A549 (cell line): ENCODE measurements around the gene OXT. TPM values are rescaled to one million over a fixed set of nuclear protein-coding genes. Genes with fewer than 3 reads are reported as not detected.
A peak's percentile ranks its signal among the peaks of the same experiment; 100 is the strongest.

Experiments
- ATAC-seq, 2 experiments: fragments of 200-7000 bp in 1 of 2; fragments of >200 bp in 1 of 2; cut with Nextera tagmentation in 1 of 2; cut with Tn5 transposase in 1 of 2; 3 replicates each; pipeline versions ENCODE4 v1.8.0 to v1.9.1; 2018 to 2020; ENCODE audit warnings: mild to moderate bottlenecking in 1 of 2, moderate library complexity in 1 of 2
- CTCF ChIA-PET: fragments of 300-600 bp; sonication (Branson Sonifier 250); formaldehyde crosslinking; extraction: SDS; loops from one replicate; lab custom pipeline; 2021; ENCODE audit warnings: antibody characterized with exemption, inconsistent platforms; lab: Yijun Ruan, JAX
- POLR2A ChIA-PET: fragments of 350-600 bp; formaldehyde crosslinking; extraction: SDS; loops from one replicate; lab custom pipeline; 2021; ENCODE audit warnings: antibody characterized with exemption, inconsistent platforms; lab: Yijun Ruan, JAX
- DNase-seq, 2 experiments: peaks; one replicate each; pipeline versions ENCODE4 v3.0.0 to v3.0.0-alpha.2; 2011 to 2016; ENCODE audit warnings: low read depth in 1 of 2, low spot score in 1 of 2
- FAIRE-seq: peaks from 2 replicates; lab custom pipeline; 2011; peaks lifted over from hg19 to GRCh38; lab: Jason Lieb, UNC
- H3K27ac ChIP-seq, 2 experiments: fragments of >200 bp; sonication (Bioruptor Twin); formaldehyde crosslinking; 3 replicates each; pipeline ENCODE4 v1.5.1; 2016 to 2017
- H3K4me1 ChIP-seq: fragments of >200 bp; sonication (Bioruptor Twin); formaldehyde crosslinking; 3 replicates; pipeline ENCODE4 v1.6.1; 2016
- H3K4me2 ChIP-seq: fragments of >200 bp; sonication (Bioruptor Twin); formaldehyde crosslinking; 3 replicates; pipeline ENCODE4 v1.6.1; 2016
- H3K4me3 ChIP-seq: fragments of >200 bp; sonication (Bioruptor Twin); formaldehyde crosslinking; 3 replicates; pipeline ENCODE4 v1.5.1; 2016
- H3K9me3 ChIP-seq: fragments of >200 bp; sonication (Bioruptor Twin); formaldehyde crosslinking; 3 replicates; pipeline ENCODE4 v1.6.1; 2016
- CBX2 ChIP-seq: fragments of 200-600 bp; sonication (generic); IDR thresholded peaks from 2 replicates; pipeline ENCODE4 v1.6.1; 2016; ENCODE audit warnings: low read depth, mild to moderate bottlenecking, borderline replicate concordance
- CEBPB ChIP-seq, 2 experiments: fragments of >200 bp in 1 of 2; sonication (Bioruptor Twin) in 1 of 2; formaldehyde crosslinking in 1 of 2; IDR thresholded peaks; 2 replicates each; pipeline ENCODE4 v1.6.1; 2012 to 2016
- EHMT2 ChIP-seq: fragments of 200-600 bp; sonication (generic); IDR thresholded peaks from 2 replicates; pipeline ENCODE4 v1.6.1; 2016; ENCODE audit warnings: antibody characterized with exemption, low read depth, mild to moderate bottlenecking, moderate library complexity
- FOSB ChIP-seq: fragments of 250-450 bp; sonication (Bioruptor Pico); IDR thresholded peaks from 2 replicates; pipeline ENCODE4 v1.5.0; 2020; ENCODE audit warnings: mild to moderate bottlenecking, moderate library complexity
- FOSL2 ChIP-seq, 2 experiments: fragments of 450-650 bp in 1 of 2; fragments of >200 bp in 1 of 2; sonication (Bioruptor Twin) in 1 of 2; formaldehyde crosslinking; IDR thresholded peaks; 2 replicates each; pipeline versions ENCODE4 v1.5.0 to v1.6.1; 2016 to 2020; ENCODE audit warnings: mild to moderate bottlenecking in 1 of 2, moderate library complexity in 1 of 2
- GATA3 ChIP-seq: IDR thresholded peaks from 2 replicates; pipeline ENCODE4 v1.6.1; 2012; ENCODE audit warnings: borderline replicate concordance
- HDAC2 ChIP-seq: fragments of 200-600 bp; sonication (generic); IDR thresholded peaks from 2 replicates; pipeline ENCODE4 v1.6.1; 2016
- HOXB13 ChIP-seq: fragments of 250-450 bp; sonication (Bioruptor Pico); IDR thresholded peaks from 2 replicates; pipeline ENCODE4 v1.5.0; 2020; ENCODE audit warnings: low read depth, mild to moderate bottlenecking, moderate library complexity
- HOXB5 ChIP-seq: fragments of 250-450 bp; sonication (Bioruptor Pico); IDR thresholded peaks from 2 replicates; pipeline ENCODE4 v1.5.0; 2020; ENCODE audit warnings: mild to moderate bottlenecking, moderate library complexity
- JUNB ChIP-seq: fragments of >200 bp; sonication (Bioruptor Twin); formaldehyde crosslinking; IDR thresholded peaks from 2 replicates; pipeline ENCODE4 v1.6.1; 2016
- KDM1A ChIP-seq: fragments of 200-600 bp; sonication (generic); IDR thresholded peaks from 2 replicates; pipeline ENCODE4 v1.6.1; 2016; ENCODE audit warnings: low read depth, mild to moderate bottlenecking
- KDM5A ChIP-seq: fragments of 200-600 bp; sonication (generic); IDR thresholded peaks from 2 replicates; pipeline ENCODE4 v1.6.1; 2016; ENCODE audit warnings: antibody characterized with exemption, mild to moderate bottlenecking
- MAFK ChIP-seq: fragments of 450-650 bp; IDR thresholded peaks from 2 replicates; pipeline ENCODE4 v1.6.1; 2014; ENCODE audit not compliant: partially characterized antibody
- MAZ ChIP-seq: fragments of 150-350 bp; IDR thresholded peaks from 2 replicates; pipeline ENCODE4 v1.6.1; 2014; ENCODE audit warnings: antibody characterized with exemption, low read depth, low read length, borderline replicate concordance
- NFE2L2 ChIP-seq: fragments of 150-350 bp; conservative IDR thresholded peaks from 2 replicates; pipeline ENCODE4 v1.6.1; 2014; ENCODE audit warnings: low read length
- NR3C1 ChIP-seq: fragments of >200 bp; sonication (Bioruptor Twin); formaldehyde crosslinking; IDR thresholded peaks from 3 replicates; pipeline ENCODE4 v1.6.1; 2017
- PHF8 ChIP-seq: fragments of 200-600 bp; sonication (generic); IDR thresholded peaks from 2 replicates; pipeline ENCODE4 v1.6.1; 2016; ENCODE audit warnings: low read depth, mild to moderate bottlenecking, antibody characterized with exemption, moderate library complexity, borderline replicate concordance
- RAD21 ChIP-seq, 2 experiments: fragments of >200 bp in 1 of 2; sonication (Bioruptor Twin) in 1 of 2; formaldehyde crosslinking in 1 of 2; IDR thresholded peaks in 1 of 2; conservative IDR thresholded peaks in 1 of 2; 2 replicates in 1 of 2; 3 replicates in 1 of 2; pipeline ENCODE4 v1.6.1; 2012 to 2018; ENCODE audit warnings: inconsistent platforms in 1 of 2
- RCOR1 ChIP-seq: fragments of 150-350 bp; IDR thresholded peaks from 2 replicates; pipeline ENCODE4 v1.6.1; 2014; ENCODE audit warnings: antibody characterized with exemption, low read length, low read depth
- RFX5 ChIP-seq: fragments of 450-650 bp; IDR thresholded peaks from 2 replicates; pipeline ENCODE4 v1.7.1; 2014; ENCODE audit warnings: antibody characterized with exemption, mild to moderate bottlenecking, moderate library complexity
- SMC3 ChIP-seq: fragments of >200 bp; sonication (Bioruptor Twin); formaldehyde crosslinking; IDR thresholded peaks from 3 replicates; pipeline ENCODE4 v1.6.1; 2018; ENCODE audit warnings: inconsistent platforms
- SREBF2 ChIP-seq: fragments of 450-650 bp; IDR thresholded peaks from 2 replicates; pipeline ENCODE4 v1.6.1; 2014; ENCODE audit warnings: mild to moderate bottlenecking, moderate library complexity
- USF2 ChIP-seq: fragments of 450-650 bp; IDR thresholded peaks from 2 replicates; pipeline ENCODE4 v1.6.1; 2014; ENCODE audit warnings: antibody characterized with exemption
- ZSCAN20 ChIP-seq: fragments of 250-450 bp; sonication (Bioruptor Pico); IDR thresholded peaks from 2 replicates; pipeline ENCODE4 v1.8.0; 2022; ENCODE audit warnings: mild to moderate bottlenecking, moderate library complexity
- WGBS: methylation state at CpG from one replicate; pipeline ENCODE4 v1.1.6; 2017; ENCODE audit errors: missing lambda C conversion rate; 5-methylcytosine and 5-hydroxymethylcytosine counted together
- polyA plus RNA-seq, 4 experiments: library from polyadenylated mRNA; depleted of rRNA in 3 of 4; stranded (reverse); fragments of >200 nt; fragmentation: RNase III in 1 of 4; extraction: RNeasy Plus Mini Kit Qiagen cat#74134 plus additional on column Dnase treatment in 1 of 4; gene quantifications; 2 replicates in 3 of 4; 3 replicates in 1 of 4; pipeline ENCODE4 v1.2.3, GENCODE V29; 2011 to 2017
- TF ChIP-seq, protein P1 (sequence below): IDR thresholded peaks from 2 replicates; pipeline ENCODE4 v1.6.1; 2012; ENCODE audit warnings: low read depth, borderline replicate concordance
- TF ChIP-seq, protein P2 (sequence below): fragments of 250-450 bp; sonication (Bioruptor Pico); IDR thresholded peaks from 2 replicates; pipeline ENCODE4 v1.5.0; 2021; ENCODE audit warnings: mild to moderate bottlenecking, moderate library complexity, borderline replicate concordance
- TF ChIP-seq, protein P3 (sequence below): IDR thresholded peaks from 2 replicates; pipeline ENCODE4 v1.6.1; 2012
- TF ChIP-seq, protein P4 (sequence below): fragments of >200 bp; sonication (Bioruptor Twin); formaldehyde crosslinking; IDR thresholded peaks from 3 replicates; pipeline ENCODE4 v1.5.1; 2016
- TF ChIP-seq, protein P5 (sequence below): fragments of 250-450 bp; sonication (Bioruptor Pico); IDR thresholded peaks from 2 replicates; pipeline ENCODE4 v1.5.0; 2020; ENCODE audit warnings: low read depth, mild to moderate bottlenecking, moderate library complexity

Gene OXT
- polyA plus RNA-seq, 2 of the 4 experiments (the other 2 are of a cell fraction) = not detected

- WGBS = 60% methylated on average over 8 of the region's 8 CpGs
- ChIA-PET POLR2A (no interaction called here), CTCF (interaction anchor here (0.9 to 2.9 kb wide), 7 partner anchors 9 to 68 kb away, joined by 3 to 25 read pairs (median 5); no protein-coding TSS in a partner anchor)
- no peak overlapping the region for H3K4me3 ChIP-seq
- 0 out of 6 replicates have a peak overlapping the region, but pooled peaks of 1 of the 2 experiments have one; percentile 2 for H3K27ac ChIP-seq
- no peak for FAIRE-seq
- H3K4me1 ChIP-seq = peaks cover 24% of the 10 kb centered on the region
- H3K9me3 ChIP-seq = no peaks in the 10 kb centered on the region
- peak; percentile 75 to 80 for ATAC-seq
- H3K4me2 ChIP-seq = peak overlapping the region; percentile 16; the same call in 1 of the 3 replicates
- peak in 1 of 2 experiments; percentile 36 for DNase-seq
- TF ChIP-seq USF2 (no peak), HDAC2 (no peak), GATA3 (no peak), MAFK (no peak), EHMT2 (no peak), SMC3 (no peak), NFE2L2 (no peak), HOXB5 (CRISPR knock-in tag) (no peak), RCOR1 (no peak), ZSCAN20 (no peak), RAD21 (conservative IDR thresholded peaks at IDR 0.05 in 1 of 2, IDR thresholded peaks at IDR 0.05 in 1 of 2) (peak in 1 of 2 experiments; percentile 33; a peak in 1 of 5 replicates), CBX2 (no peak), PHF8 (no peak), NR3C1 (no peak), KDM5A (no peak), CEBPB (IDR thresholded peaks at IDR 0.05) (no peak), RFX5 (no peak), SREBF2 (no peak), HOXB13 (CRISPR knock-in tag) (no peak), JUNB (no peak), FOSL2 (IDR thresholded peaks at IDR 0.05) (peak; percentile 27; the same call in 1 of the 2 replicates), FOSL2 (CRISPR knock-in tag; IDR thresholded peaks at IDR 0.05) (peak; percentile 73), KDM1A (no peak), FOSB (CRISPR knock-in tag) (no peak), MAZ (no peak)
- TF ChIP-seq, protein P1, sequence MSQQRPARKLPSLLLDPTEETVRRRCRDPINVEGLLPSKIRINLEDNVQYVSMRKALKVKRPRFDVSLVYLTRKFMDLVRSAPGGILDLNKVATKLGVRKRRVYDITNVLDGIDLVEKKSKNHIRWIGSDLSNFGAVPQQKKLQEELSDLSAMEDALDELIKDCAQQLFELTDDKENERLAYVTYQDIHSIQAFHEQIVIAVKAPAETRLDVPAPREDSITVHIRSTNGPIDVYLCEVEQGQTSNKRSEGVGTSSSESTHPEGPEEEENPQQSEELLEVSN = no peak
- TF ChIP-seq, protein P2, sequence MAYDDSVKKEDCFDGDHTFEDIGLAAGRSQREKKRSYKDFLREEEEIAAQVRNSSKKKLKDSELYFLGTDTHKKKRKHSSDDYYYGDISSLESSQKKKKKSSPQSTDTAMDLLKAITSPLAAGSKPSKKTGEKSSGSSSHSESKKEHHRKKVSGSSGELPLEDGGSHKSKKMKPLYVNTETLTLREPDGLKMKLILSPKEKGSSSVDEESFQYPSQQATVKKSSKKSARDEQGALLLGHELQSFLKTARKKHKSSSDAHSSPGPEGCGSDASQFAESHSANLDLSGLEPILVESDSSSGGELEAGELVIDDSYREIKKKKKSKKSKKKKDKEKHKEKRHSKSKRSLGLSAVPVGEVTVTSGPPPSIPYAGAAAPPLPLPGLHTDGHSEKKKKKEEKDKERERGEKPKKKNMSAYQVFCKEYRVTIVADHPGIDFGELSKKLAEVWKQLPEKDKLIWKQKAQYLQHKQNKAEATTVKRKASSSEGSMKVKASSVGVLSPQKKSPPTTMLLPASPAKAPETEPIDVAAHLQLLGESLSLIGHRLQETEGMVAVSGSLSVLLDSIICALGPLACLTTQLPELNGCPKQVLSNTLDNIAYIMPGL (CRISPR knock-in tag) = no peak
- TF ChIP-seq, protein P3, sequence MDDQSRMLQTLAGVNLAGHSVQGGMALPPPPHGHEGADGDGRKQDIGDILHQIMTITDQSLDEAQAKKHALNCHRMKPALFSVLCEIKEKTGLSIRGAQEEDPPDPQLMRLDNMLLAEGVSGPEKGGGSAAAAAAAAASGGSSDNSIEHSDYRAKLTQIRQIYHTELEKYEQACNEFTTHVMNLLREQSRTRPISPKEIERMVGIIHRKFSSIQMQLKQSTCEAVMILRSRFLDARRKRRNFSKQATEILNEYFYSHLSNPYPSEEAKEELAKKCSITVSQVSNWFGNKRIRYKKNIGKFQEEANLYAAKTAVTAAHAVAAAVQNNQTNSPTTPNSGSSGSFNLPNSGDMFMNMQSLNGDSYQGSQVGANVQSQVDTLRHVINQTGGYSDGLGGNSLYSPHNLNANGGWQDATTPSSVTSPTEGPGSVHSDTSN = no peak
- TF ChIP-seq, protein P4, sequence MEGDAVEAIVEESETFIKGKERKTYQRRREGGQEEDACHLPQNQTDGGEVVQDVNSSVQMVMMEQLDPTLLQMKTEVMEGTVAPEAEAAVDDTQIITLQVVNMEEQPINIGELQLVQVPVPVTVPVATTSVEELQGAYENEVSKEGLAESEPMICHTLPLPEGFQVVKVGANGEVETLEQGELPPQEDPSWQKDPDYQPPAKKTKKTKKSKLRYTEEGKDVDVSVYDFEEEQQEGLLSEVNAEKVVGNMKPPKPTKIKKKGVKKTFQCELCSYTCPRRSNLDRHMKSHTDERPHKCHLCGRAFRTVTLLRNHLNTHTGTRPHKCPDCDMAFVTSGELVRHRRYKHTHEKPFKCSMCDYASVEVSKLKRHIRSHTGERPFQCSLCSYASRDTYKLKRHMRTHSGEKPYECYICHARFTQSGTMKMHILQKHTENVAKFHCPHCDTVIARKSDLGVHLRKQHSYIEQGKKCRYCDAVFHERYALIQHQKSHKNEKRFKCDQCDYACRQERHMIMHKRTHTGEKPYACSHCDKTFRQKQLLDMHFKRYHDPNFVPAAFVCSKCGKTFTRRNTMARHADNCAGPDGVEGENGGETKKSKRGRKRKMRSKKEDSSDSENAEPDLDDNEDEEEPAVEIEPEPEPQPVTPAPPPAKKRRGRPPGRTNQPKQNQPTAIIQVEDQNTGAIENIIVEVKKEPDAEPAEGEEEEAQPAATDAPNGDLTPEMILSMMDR = peak; percentile 22; the same call in 2 of the 3 replicates
- TF ChIP-seq, protein P5, sequence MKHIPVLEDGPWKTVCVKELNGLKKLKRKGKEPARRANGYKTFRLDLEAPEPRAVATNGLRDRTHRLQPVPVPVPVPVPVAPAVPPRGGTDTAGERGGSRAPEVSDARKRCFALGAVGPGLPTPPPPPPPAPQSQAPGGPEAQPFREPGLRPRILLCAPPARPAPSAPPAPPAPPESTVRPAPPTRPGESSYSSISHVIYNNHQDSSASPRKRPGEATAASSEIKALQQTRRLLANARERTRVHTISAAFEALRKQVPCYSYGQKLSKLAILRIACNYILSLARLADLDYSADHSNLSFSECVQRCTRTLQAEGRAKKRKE (CRISPR knock-in tag) = no peak
These were observed 2.2 kb upstream of the OXT start for GRCh38 chr20:3068986-3069900.
